ENCODE measurements around the gene FAM222B.

FAM222B gene

GRCh38 chr17:28765038-28765437 is 77.6 kb downstream of the FAM222B start:
- no peak for DNase-seq

GRCh38 chr17:28763804-28764266 is 78.8 kb downstream of the FAM222B start:
- peak; percentile 82 for DNase-seq

- no peak for DNase-seq
Observed at GRCh38 chr17:28763137-28763799, 79.3 kb downstream of the FAM222B start.

GRCh38 chr17:28760601-28761562 is 81.7 kb downstream of the FAM222B start:
- no peak for DNase-seq

GRCh38 chr17:28759256-28759865 is 83.2 kb downstream of the FAM222B start:
- DNase-seq, result no peak

- DNase-seq, result no peak
Observed at GRCh38 chr17:28758411-28759121, 84.0 kb downstream of the FAM222B start.

- DNase-seq, result no peak
Observed at GRCh38 chr17:28756049-28756804, 86.4 kb downstream of the FAM222B start.

GRCh38 chr17:28755486-28755885 is 87.1 kb downstream of the FAM222B start:
- no peak for DNase-seq

GRCh38 chr17:28751600-28752366 is 90.8 kb downstream of the FAM222B start:
- DNase-seq, result no peak

- peak; percentile 91 for DNase-seq
Observed at GRCh38 chr17:28750178-28751047, 92.2 kb downstream of the FAM222B start.

GRCh38 chr17:28749516-28750177 is 92.9 kb downstream of the FAM222B start:
- no peak for DNase-seq

GRCh38 chr17:28748852-28749515 is 93.6 kb downstream of the FAM222B start:
- DNase-seq, result no peak

- DNase-seq, result no peak
Observed at GRCh38 chr17:28747801-28748750, 94.5 kb downstream of the FAM222B start.

GRCh38 chr17:28747051-28747691 is 95.4 kb downstream of the FAM222B start:
- DNase-seq, result no peak

- DNase-seq, result no peak
Observed at GRCh38 chr17:28746611-28747050, 96.0 kb downstream of the FAM222B start.

- no peak for DNase-seq
Observed at GRCh38 chr17:28745786-28746411, 96.7 kb downstream of the FAM222B start.

Data from CD4-positive, alpha-beta T cell treated with Interleukin-17A for 4 hours (primary cell).